Endothelial cell of umbilical vein (primary cell): ENCODE results near the gene PHC2. TPM values are rescaled to one million over a fixed set of nuclear protein-coding genes. Genes with fewer than 3 reads are reported as not detected.

ENCODE experiments used
- BruUV-seq: library from RNA; stranded (reverse); fragments of 400-500 nt; replicated peaks from 2 replicates; lab custom pipeline; 2021; lab: Mats Ljungman, UMichigan
- CTCF ChIA-PET: fragments of 300-600, 350-600 bp; sonication (Branson Sonifier 250); formaldehyde crosslinking; loops from one replicate; lab custom pipeline; 2021; ENCODE audit warnings: antibody characterized with exemption, inconsistent platforms; lab: Charles Lee
- POLR2A ChIA-PET: fragments of 300-600, 350-600 bp; sonication (Branson Sonifier 250); formaldehyde crosslinking; loops from one replicate; lab custom pipeline; 2021; ENCODE audit warnings: antibody characterized with exemption, inconsistent platforms; lab: Charles Lee
- DNase-seq: peaks from one replicate; pipeline ENCODE4 v3.0.0-alpha.2; 2011; ENCODE audit warnings: low read depth, low spot score
- FAIRE-seq: peaks from 2 replicates; lab custom pipeline; 2011; peaks lifted over from hg19 to GRCh38; lab: Jason Lieb, UNC
- H2AFZ ChIP-seq: 2 replicates; pipeline ENCODE4 v1.6.0; 2012; ENCODE audit warnings: low read depth, low read length, control low read depth, inconsistent platforms
- H3K27ac ChIP-seq: 2 replicates; pipeline ENCODE4 v1.5.1; 2011; ENCODE audit warnings: low read depth, mild to moderate bottlenecking, control low read depth, low read length, moderate library complexity; ENCODE audit not compliant: insufficient read depth
- H3K27me3 ChIP-seq, 2 experiments: 2 replicates each; pipeline versions ENCODE4 v1.6.0 to v1.6.1; 2011; ENCODE audit warnings: low read length in 2 of 2, mixed read lengths in 1 of 2; ENCODE audit not compliant: control insufficient read depth in 2 of 2, insufficient read depth in 2 of 2
- H3K36me3 ChIP-seq, 2 experiments: 2 replicates in 1 of 2; 3 replicates in 1 of 2; pipeline ENCODE4 v1.5.1; 2011; ENCODE audit warnings: low read length in 2 of 2, mild to moderate bottlenecking in 1 of 2, moderate library complexity in 1 of 2; ENCODE audit not compliant: control insufficient read depth in 2 of 2, insufficient read depth in 2 of 2; ENCODE audit errors: extremely low read depth in 1 of 2
- H3K4me1 ChIP-seq: 3 replicates; pipeline ENCODE4 v1.5.1; 2011; ENCODE audit warnings: mild to moderate bottlenecking, low read length; ENCODE audit not compliant: control insufficient read depth, insufficient read depth; ENCODE audit errors: extremely low read depth
- H3K4me2 ChIP-seq: 2 replicates; pipeline ENCODE4 v1.6.1; 2011; ENCODE audit warnings: low read length, control low read depth, mixed read lengths; ENCODE audit not compliant: insufficient read depth
- H3K4me3 ChIP-seq, 3 experiments: fragments of 200-600 bp in 1 of 3; sonication (generic), shearing (Covaris generic) in 1 of 3; replicated peaks in 1 of 3; 2 replicates each; pipeline ENCODE4 v1.5.1; 2011 to 2016; ENCODE audit warnings: control low read depth in 3 of 3, low read length in 3 of 3, mild to moderate bottlenecking in 2 of 3, inconsistent platforms in 1 of 3, low read depth in 1 of 3, moderate library complexity in 1 of 3; ENCODE audit not compliant: insufficient read depth in 1 of 3
- H3K79me2 ChIP-seq: 2 replicates; pipeline ENCODE4 v1.6.0; 2012; ENCODE audit warnings: low read length, inconsistent platforms; ENCODE audit not compliant: control insufficient read depth, insufficient read depth
- H3K9ac ChIP-seq: replicated peaks from 2 replicates; pipeline ENCODE3; 2011; ENCODE audit warnings: low read length, control low read depth; ENCODE audit not compliant: insufficient read depth; ENCODE audit errors: extremely low read depth
- H3K9me1 ChIP-seq: replicated peaks from 3 replicates; pipeline ENCODE4 v1.6.0; 2011; ENCODE audit warnings: mild to moderate bottlenecking, low read length; ENCODE audit not compliant: control insufficient read depth, insufficient read depth; ENCODE audit errors: extremely low read depth
- H3K9me3 ChIP-seq: replicated peaks from 2 replicates; pipeline ENCODE4 v1.5.1; 2012; ENCODE audit warnings: low read length, inconsistent platforms; ENCODE audit not compliant: control insufficient read depth, insufficient read depth
- H4K20me1 ChIP-seq: replicated peaks from 2 replicates; pipeline ENCODE3; 2011; ENCODE audit warnings: mild to moderate bottlenecking, low read length; ENCODE audit not compliant: control insufficient read depth, insufficient read depth; ENCODE audit errors: extremely low read depth
- GATA2 ChIP-seq: IDR thresholded peaks from 2 replicates; pipeline ENCODE4 v1.7.0; 2011; ENCODE audit warnings: low read depth, mild to moderate bottlenecking, moderate library complexity, mixed read lengths, low read length; ENCODE audit not compliant: insufficient read length, insufficient read depth
- JUN ChIP-seq: IDR thresholded peaks from 2 replicates; pipeline ENCODE4 v1.6.1; 2011; ENCODE audit warnings: borderline replicate concordance, low read depth; ENCODE audit not compliant: insufficient read length, insufficient read depth
- MYC ChIP-seq: IDR thresholded peaks from one replicate; pipeline ENCODE4 v1.6.1; 2011; ENCODE audit warnings: mild to moderate bottlenecking, low read depth, low read length
- POLR2AphosphoS5 ChIP-seq: IDR thresholded peaks from 2 replicates; pipeline ENCODE4 v1.6.1; 2012; ENCODE audit warnings: low read depth, mild to moderate bottlenecking, control low read depth, low read length, moderate library complexity; ENCODE audit not compliant: insufficient read depth
- dilution Hi-C: fragments of 300-500 bp; cut with MboI; formaldehyde crosslinking; loops from one replicate; pipeline ENCODE4 v1.15.0; 2019; ENCODE audit warnings: low sequenced_read_pairs; ENCODE audit not compliant: extremely low pct_ligation_motif_present
- intact Hi-C: fragments of 100-400 bp; cut with micrococcal nuclease; formaldehyde crosslinking; loops from one replicate; pipeline ENCODE4 v1.10.0; 2022
- polyA plus RNA-seq, 4 experiments: library from polyadenylated mRNA; depleted of rRNA in 3 of 4; stranded (reverse) in 3 of 4; unstranded in 1 of 4; fragments of >200 nt; gene quantifications; 2 replicates each; pipeline versions ENCODE4 v1.2.1 to v1.2.3, GENCODE V29; 2011 to 2012; ENCODE audit warnings: missing spikeins in 1 of 4
- total RNA-seq: library from RNA; stranded (reverse); gene quantifications from 2 replicates; pipeline ENCODE4 v1.2.3, GENCODE V29; 2021
- TF ChIP-seq, protein P1 (sequence below): IDR thresholded peaks from 2 replicates; pipeline ENCODE4 v1.6.1; 2011; ENCODE audit not compliant: insufficient read depth, insufficient read length
- TF ChIP-seq, protein P2 (sequence below), 2 donors: IDR thresholded peaks; 1 replicate in 1 of 2; 2 replicates in 1 of 2; pipeline ENCODE4 v1.5.1; 2011; ENCODE audit warnings: low read length in 2 of 2, mild to moderate bottlenecking in 2 of 2, moderate library complexity in 2 of 2, control low read depth in 1 of 2, inconsistent platforms in 1 of 2, low read depth in 1 of 2; ENCODE audit not compliant: insufficient read depth in 1 of 2; ENCODE audit errors: extremely low read depth in 1 of 2

PHC2 gene
- total and polyA plus RNA-seq, 2 donors (not counting 3 experiments of a cell fraction or from before 2014, with no cell fraction given) = 65.6 to 79.0 TPM

DNA sequence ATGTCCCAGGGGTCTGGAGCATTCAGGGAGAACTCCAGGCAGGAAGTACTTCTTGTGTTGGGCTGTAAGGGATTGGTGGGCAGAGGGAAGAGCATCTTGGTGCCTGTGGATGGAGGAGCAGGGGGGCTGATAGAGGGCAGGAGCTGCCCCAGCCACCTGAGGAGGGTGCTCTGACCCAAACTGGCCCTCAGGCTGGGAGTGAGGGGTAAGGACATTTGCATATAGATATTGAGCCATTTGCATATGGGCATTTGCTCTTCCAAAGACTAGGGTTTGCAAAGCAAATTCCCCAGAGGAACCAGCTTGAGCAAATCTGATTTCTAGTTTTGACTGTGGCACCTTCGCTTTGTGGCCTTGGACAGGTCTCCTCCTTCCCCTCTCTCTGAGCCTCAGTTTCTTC lies 156.4 kb downstream of the PHC2 start:
- no peak overlapping the region for H2AFZ ChIP-seq
- intact Hi-C loops (no loop called here), dilution Hi-C loops (no loop called here)
- TF ChIP-seq, protein P1, sequence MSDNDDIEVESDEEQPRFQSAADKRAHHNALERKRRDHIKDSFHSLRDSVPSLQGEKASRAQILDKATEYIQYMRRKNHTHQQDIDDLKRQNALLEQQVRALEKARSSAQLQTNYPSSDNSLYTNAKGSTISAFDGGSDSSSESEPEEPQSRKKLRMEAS = no peak
- no peak overlapping the region for H3K4me2 ChIP-seq
- H3K4me3 ChIP-seq = no peak overlapping the region
- ChIA-PET POLR2A (no interaction called here), CTCF (interaction anchor here (4.2 kb wide), 1 partner anchor 21 kb away, joined by 14 read pairs; no protein-coding TSS in a partner anchor)
- DNase-seq = no peak
- no peaks in the 10 kb centered on the region for H3K9me3 ChIP-seq
- no TSS peak for BruUV-seq
- H3K4me1 ChIP-seq = no peaks in the 10 kb centered on the region
- no peaks in the 10 kb centered on the region for H3K27me3 ChIP-seq
- no peaks in the 10 kb centered on the region for H3K9me1 ChIP-seq
- no peak for FAIRE-seq
- H3K36me3 ChIP-seq = peaks cover 0 to 17% of the 10 kb centered on the region in 2 experiments
- no peaks in the 10 kb centered on the region for H4K20me1 ChIP-seq
- H3K9ac ChIP-seq = no peak overlapping the region
- no peaks in the 10 kb centered on the region for H3K79me2 ChIP-seq
- no peak overlapping the region for H3K27ac ChIP-seq

DNA sequence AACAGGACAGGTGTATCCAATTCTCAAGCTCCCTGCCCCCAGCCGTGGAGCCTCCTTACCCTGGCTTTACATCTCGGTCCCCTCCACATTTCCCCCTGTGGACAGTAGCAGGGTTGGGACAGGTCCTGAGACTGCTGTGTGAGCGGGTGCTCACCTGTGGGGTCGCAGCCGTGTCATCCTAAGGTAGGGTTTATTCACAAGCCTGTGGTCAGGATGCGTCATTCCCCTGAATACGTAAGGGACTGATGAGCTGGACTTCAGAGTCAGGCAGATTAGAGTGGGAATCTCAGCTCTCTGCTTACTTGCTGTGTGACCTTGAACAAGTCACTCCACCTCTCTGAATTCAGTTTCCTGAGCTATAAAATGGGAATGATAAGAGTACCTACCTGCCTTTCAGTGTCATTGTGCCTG lies 156.9 kb downstream of the PHC2 start:
- H3K9me3 ChIP-seq = no peaks in the 10 kb centered on the region
- H3K79me2 ChIP-seq = no peaks in the 10 kb centered on the region
- CTCF ChIA-PET = interaction anchor here (4.2 kb wide), 1 partner anchor 21 kb away, joined by 14 read pairs; no protein-coding TSS in a partner anchor
- no peaks in the 10 kb centered on the region for H4K20me1 ChIP-seq
- H3K9ac ChIP-seq = no peak overlapping the region
- TF ChIP-seq POLR2AphosphoS5 = no peak
- TF ChIP-seq, protein P1 = no peak
- TF ChIP-seq GATA2 = no peak
- TF ChIP-seq, protein P2, sequence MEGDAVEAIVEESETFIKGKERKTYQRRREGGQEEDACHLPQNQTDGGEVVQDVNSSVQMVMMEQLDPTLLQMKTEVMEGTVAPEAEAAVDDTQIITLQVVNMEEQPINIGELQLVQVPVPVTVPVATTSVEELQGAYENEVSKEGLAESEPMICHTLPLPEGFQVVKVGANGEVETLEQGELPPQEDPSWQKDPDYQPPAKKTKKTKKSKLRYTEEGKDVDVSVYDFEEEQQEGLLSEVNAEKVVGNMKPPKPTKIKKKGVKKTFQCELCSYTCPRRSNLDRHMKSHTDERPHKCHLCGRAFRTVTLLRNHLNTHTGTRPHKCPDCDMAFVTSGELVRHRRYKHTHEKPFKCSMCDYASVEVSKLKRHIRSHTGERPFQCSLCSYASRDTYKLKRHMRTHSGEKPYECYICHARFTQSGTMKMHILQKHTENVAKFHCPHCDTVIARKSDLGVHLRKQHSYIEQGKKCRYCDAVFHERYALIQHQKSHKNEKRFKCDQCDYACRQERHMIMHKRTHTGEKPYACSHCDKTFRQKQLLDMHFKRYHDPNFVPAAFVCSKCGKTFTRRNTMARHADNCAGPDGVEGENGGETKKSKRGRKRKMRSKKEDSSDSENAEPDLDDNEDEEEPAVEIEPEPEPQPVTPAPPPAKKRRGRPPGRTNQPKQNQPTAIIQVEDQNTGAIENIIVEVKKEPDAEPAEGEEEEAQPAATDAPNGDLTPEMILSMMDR (IDR thresholded peaks at IDR 0.05; ENCODE audit: extremely low read depth in 1 of 2, insufficient read depth in 1 of 2, low read depth in 1 of 2, low read length in 2 of 2) = no peak
- TF ChIP-seq MYC = no peak
- no peak for TF ChIP-seq JUN
- POLR2A ChIA-PET = no interaction called here
- no peak overlapping the region for H2AFZ ChIP-seq
- no peak overlapping the region for H3K4me3 ChIP-seq
- no peak overlapping the region for H3K27ac ChIP-seq
- dilution Hi-C loops = no loop called here
- no peaks in the 10 kb centered on the region for H3K4me1 ChIP-seq
- no peaks in the 10 kb centered on the region for H3K27me3 ChIP-seq
- H3K4me2 ChIP-seq = no peak overlapping the region
- intact Hi-C loops = no loop called here
- FAIRE-seq (no peak), DNase-seq (no peak)
- no peaks in the 10 kb centered on the region for H3K9me1 ChIP-seq
- BruUV-seq = no TSS peak
- peaks cover 0 to 17% of the 10 kb centered on the region in 2 experiments for H3K36me3 ChIP-seq
